HG02840 (cell line): ENCODE measurements around the gene EPDR1.
"Not testable (repeated sequence)": the region's sequence is repeated elsewhere in the genome, so short reads cannot be mapped to it uniquely, and the experiment has no call there.

Experiments used
- ATAC-seq: cut with Tn5 transposase; IDR thresholded peaks from one replicate; pipeline ENCODE4 v1.9.1; 2021; ENCODE audit warnings: mild to moderate bottlenecking, moderate library complexity, moderate number of reproducible peaks; ENCODE audit not compliant: unreplicated experiment, low FRiP score

The EPDR1 gene

DNA sequence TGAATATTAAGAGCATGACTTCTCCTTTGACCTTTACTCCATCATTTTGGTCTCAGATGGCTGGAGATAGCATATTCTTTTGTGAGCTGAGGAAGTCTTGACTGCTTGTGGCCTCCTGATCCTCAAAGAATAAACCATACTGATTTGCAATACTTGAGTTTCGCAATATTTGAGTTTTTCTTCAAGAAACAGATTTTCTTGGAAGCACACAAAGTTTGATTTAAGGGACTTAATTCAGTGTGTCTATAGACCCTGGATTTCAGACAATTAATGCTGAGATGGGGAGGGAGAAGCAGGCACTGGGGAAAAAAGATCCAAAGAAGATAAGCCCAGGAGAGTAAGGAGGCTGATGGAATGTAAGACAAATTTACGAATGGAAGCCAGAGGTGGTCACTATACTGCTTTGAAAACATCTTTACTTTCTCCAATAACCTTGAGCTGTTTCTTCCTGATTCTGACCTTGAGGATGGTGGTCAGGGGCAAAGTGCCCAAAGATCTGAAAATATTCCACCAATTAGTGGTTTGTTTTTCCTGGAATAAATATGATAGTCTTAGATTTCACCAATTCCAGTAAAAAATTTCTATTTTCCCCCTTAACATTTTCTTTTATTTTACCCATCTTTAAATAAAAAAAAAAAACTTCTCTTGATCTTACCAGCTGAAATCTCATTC is 7.5 kb downstream of the EPDR1 start:
- no peak for ATAC-seq

DNA sequence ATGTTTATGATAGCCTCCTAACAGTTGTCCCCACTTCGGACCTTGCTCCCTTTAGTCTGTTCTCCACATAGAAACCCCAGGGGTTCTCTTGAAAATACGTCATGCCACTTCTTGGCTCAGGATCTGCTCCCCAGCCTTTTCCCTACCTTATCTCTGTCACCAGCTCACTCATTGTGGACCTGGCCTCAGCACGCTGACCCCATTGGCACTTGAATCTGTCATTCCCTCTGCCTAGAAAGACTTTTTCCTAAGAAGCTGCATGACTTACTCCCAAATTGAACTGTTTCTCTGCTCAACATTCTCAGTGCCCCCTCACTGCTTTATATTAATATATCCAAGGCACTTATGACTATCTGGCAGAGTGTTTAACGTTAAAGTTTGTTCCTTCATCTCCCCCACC is 8.4 kb downstream of the EPDR1 start:
- no peak for ATAC-seq

DNA sequence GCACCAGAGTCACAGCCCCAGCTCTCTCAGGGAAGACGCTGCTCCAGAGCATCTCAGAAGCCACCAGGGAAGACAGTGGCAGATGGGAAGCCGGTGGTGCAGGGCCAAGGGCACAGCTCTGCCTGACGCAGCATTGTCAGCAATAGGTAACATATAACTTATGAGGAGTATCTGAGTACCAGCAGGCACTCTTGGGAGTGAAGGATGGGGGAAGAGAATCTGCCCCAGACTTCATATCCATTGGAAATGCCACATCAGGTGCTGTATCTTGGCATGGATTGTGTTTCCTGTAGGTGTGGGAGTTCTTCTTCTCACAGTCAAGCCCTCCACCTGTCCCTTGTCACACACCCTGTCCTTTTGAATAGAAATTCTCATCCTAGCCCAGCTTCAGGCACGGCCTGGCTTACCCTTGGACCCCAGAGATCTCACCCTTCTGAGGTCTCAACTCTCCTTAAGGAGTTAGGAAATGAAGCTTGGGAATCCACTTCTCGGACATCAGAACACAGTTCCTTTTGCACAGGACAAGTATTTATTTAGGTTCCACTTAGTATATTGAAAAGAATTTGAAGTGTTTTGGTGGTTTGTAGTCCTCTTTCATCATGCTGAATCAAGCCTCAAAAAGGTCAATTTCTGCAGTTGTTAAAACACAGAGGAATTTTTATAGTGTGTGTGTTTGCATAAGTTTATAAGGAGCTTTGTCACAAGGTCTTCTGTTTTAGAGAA is 9.9 kb downstream of the EPDR1 start:
- no peak for ATAC-seq

DNA sequence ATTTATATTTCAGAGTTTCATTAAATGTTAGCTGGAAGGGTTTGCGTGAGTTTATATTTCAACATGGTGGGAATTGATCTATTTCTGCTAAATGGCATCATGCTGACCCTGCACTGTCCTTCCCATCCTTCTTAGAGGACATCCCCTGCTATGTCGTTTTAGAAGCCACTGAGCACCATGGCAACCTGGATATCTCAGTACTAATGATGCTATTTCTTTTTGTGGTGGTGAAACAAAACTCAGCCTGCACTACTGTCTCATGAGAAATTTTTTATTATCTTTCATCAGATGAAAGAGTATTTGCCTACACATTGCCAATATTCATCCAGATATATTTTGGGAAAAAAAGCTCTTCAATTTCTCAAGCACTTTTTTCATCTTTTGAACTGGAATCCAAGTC is 12.1 kb downstream of the EPDR1 start:
- no peak for ATAC-seq

DNA sequence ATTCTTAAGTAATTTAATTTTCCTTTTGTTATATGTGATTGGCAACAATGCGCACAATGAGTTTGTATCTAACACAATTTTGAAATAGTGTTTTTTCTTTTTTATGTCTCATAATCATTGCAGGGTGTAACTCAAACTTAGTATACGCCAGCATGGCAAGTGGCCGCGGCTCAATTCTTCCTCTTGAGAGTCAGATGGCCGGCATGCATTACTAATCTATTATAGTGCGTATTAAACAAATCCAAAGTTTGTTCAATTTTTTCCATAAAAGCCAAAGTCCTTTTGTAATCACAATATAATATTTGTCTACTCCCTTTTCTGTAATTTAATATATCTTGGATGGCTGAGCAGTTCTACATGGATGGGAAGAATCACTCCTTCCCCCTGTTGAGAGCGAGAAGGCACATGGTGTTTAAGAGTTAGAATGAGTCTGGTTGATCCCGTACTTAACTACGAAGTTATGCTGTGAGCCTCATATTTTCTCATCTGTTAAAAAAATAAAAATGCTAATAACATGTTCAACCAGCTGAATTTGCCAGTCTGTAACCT is 12.7 kb downstream of the EPDR1 start:
- no peak for ATAC-seq

DNA sequence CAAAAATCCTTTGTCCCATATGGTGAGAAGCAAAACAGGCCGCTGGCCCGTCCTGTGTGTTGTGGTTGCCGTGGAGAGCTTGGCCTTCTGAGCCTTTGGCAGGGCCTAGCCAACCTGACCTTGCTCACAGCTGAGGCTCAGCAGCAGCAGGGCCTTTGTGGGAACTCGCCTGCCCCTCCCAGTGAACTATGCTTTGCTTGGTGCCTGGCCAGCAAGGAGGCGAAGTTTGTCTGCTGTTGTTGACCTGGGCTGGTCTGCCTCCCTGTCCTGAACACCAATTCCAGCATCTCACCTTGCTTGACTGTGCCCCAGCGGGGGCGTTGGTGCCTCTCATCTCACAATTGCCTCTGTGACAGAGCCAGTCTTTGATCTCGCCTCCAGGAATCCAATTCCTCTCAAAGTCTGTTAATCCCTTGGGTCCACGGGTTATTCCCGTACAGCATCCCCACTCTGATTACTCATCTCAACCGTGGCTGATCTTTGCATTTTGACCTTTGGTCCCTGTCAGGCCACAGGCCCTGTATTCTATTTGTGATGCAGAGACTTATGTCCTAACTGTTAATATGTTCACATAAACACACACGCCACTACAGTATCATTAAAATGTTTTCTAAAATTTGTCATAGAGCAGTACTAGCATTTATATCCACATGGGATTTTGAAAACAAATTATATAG is 22.6 kb downstream of the EPDR1 start:
- ATAC-seq, result no peak

DNA sequence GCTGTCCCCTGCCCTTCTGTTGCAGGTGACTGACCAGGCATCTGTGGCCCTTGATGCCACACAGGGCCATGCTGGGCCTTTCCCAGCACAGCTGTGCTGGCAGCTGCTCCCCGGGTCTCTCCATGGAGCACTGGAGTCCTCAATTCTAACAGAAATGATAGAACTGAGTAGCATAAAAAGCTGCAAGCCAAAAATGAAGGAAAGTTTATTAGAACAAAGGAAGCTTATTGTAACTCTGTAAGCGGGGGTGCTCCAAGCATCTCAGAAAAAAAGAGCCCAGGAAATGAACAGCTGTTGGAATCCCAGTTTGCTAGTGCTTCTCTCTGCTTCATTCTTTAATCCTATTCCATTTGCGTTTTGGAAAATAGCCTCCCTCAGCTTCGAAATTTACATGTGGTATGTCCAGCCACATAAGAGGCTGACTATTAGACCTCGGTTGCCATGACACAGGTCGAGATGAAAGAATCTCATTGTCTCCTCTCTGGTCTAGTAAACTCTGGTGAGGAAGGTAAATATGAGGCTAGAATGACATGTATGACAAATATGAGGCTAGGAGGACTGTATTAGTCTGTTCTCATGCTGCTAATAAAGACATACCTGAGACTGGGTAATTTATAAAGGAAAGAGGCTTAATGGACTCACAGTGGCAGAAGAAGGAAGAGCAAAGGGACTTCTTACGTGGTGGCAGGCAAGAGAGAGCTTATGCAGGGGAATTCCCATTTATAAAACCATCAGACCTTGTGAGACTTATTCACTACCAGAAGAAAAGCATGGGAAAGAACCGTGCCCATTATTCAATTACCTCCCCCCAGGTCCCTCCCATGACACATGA is 23.7 kb downstream of the EPDR1 start:
- no peak for ATAC-seq

DNA sequence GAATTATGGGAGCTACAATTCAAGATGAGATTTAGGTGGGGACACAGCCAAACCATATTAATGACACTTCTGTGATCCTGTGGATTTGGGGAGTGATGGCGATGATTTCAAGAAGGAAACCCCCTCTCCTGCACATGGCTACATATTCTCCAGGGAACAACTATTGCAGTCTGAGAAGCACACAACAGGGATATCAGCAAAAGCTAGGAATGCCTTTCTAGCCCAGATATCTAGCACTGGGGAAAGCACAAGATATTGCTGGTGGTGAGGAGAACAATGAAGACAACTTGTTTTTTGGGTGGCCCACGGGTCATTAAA is 24.3 kb downstream of the EPDR1 start:
- ATAC-seq, result no peak

DNA sequence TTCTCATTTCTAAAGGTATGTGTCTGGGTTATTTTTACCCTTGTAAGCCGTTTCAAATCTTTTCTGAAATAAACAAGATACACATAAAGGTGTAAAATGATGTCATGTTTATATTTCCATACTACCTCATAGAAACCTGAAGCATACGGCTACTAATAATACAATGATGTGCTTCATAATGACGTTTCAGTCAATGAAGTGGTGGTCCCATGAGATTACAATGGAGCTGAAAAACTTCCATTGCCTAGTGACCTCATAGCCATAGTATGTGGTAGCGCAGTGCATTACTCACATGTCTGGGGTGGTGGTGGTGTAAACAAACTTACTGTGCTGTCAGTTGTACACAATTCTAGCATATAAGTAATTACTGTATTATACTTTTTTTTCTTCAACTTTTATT is 24.9 kb downstream of the EPDR1 start:
- no peak for ATAC-seq

DNA sequence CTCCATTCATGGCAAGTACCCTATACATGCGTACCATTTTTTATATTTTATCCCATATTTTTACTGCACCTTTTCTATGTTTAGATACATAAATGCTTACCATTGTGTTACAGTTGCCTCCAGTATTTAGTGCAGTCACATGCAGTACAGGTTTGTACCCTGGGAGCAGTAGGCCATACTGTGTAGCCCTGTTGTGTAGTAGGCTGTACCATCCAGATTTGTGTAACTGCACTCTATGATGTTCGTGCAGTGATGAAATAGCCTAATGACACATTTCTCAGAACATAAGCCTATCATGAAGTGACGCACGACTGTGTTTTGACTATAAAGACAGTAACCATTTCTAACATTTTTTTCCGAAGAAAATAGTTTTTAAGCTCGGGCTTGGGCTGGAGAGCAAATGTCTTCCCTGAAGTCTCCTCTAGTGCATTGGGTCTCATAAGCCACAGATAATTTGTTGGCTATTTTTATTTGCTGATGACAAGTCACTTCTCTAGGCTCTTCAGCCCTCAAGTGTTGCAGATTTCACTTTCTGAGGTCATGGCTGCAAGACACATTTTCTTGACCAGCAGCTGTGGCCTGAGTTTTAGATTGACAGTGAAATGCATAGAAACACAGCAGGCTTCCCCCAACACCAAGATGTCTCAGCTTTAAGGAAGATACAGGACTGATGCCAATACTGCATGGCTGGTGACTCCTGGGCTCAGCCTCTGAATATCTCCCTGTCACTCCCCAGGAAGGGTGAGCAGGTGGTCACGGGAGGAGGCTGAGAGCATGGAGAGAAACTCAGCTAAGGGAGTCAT is 26.9 kb downstream of the EPDR1 start:
- ATAC-seq, result no peak

DNA sequence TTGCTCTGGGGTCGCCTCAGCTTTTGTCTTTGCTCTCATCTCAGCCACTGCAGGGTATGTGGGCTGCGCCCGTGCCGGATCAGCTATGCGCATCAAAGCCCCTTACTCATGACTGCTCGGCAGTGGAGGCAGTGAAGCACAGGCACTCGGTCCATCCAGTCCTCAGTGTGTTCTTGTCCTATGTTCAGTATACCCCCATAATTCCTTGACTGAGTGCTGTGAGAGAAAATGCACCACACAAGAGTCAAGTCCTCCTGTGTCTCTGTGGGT is 27.4 kb downstream of the EPDR1 start:
- ATAC-seq, result no peak

DNA sequence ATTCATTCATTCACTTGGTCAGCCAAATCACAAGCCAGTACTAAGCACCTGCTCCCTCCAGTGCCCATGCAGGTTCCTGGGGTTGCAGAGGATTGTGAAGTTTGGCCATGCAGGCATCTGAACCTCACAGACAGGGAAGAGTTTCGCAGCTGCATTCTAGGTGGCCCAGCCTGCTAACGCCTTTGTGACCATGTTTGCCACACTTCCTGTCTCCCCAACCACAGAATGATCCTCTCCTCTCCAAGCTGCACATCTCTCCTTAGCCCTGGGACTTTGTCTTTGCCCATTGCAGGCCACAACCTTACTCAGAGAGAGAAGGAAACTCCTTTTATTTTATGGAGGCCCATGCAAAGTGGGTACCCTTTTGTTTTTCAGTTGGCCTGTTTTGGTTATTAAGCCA is 31.8 kb downstream of the EPDR1 start:
- no peak for ATAC-seq

DNA sequence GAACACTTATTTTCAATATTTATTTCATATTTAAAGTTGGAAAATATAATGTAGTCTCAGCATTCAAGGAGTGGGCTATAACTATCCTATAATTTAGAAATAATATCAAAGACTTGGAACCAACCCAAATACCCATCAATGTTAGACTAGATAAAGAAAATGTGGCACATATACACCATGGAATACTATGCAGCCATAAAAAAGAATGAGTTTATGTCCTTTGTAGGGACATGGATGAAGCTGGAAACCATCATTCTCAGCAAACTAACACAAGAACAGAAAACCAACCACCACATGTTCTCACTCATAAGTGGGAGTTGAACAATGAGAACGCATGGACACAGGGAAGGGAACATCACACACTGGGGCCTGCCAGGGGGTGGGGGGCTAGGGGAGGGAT is 33.8 kb downstream of the EPDR1 start:
- ATAC-seq, result not testable (repeated sequence)

DNA sequence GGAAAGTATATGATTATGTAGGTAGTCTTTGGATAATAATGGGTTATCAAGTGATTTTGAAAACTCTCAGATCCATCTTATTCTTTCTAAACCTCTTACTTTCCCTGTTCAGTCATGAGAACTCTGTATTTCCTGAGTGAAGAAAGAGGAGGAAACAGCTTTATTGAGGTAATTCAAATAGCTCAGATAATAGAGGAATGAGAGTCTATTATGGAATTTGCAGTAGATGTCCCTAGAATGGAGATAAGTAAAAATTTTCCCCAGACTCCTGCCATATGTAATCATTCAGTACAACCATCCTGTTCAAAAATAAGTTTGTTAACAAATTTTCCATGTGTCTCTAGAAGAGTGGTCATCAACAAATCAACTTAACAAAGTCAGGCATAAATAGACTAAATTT is 36.4 kb downstream of the EPDR1 start:
- ATAC-seq, result no peak

DNA sequence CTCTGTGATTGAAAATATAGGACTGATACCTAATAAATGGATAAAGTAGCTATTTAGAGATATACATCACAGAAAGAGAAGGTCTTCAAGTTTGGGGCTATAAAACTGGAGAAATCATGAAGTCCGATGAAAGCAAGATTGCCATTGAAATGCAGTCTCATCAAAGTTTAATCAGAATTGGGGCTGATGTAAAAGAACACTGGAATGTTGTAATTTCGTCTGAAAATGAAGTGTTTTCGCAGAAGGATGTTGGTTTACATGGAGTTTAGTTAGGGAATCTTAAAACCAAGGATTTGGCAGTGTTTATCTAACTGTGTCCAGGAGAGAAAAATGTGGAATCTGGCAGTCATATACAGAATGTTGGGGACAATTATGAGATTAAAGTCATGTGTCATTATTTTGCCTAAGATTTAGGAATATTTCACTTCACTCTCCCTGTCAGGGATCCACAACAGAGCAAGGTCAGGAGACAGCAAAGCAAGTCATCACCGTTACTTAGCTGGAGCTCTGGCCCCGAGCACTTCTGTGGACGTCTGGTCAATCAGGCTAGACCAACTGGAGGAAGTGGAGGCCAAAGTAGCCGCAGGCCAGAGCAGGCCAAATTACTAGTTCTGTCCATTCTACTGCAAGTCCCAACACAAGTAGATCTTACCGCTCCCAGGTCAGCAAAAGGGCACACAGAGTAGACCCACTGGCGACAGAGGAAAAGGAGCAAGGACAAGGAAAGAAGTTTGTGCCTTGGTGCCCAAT is 37.0 kb downstream of the EPDR1 start:
- no peak for ATAC-seq

DNA sequence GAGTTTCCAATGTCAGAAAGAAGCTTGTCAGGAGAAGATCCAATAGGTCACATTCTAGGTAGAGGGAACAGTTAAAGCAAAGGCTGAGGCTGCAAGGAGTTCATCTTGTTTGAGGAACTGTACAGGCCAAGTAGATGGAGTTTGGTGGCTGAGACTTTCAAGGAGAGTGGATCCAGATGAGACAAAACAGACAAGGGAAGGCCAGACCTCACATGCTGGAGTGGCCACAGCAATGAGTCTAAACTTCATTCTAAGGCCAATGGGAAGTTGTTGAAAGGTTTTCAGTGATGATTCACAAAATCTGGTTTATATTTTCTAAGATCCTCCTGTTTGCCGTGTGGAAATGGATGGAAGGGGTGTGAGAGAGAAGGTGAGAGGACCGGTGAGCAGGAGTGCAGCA is 40.0 kb downstream of the EPDR1 start:
- no peak for ATAC-seq

DNA sequence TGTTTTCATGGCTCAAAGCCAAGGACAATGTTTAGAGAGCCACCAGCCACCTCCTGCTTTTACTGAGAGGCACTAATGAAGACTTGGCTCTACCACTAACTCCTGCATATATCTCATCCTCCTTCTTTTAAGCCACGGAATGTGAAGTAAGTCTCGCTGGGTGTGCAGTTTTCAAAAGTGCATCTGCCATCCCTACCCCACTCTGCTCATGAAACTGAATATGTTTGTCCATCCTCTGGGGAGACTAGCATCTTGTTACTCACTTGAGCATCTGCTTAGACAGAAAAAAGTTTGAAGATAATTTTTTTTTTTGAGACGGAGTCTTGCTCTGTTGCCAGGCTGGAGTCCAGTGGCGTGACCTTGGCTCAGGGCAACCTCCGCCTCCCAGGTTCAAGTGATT is 40.8 kb downstream of the EPDR1 start:
- no peak for ATAC-seq

DNA sequence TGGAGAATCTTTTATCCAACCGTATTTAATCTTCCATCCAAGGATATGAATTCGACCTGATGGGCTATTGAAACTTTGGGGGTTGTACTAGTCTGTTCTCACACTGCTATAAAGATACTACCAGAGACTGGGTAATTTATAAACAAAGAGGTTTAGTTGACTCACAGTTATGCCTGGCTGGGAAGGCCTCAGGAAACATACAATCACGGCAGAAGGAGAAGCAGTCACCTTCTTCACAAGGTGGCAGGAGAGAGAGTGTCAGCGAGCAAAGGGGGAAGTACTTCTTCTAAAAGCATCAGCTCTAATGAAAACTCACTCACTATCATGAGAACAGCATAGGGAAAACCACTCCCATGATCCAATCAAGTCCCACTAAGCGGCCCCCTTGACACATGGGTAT is 43.8 kb downstream of the EPDR1 start:
- no peak for ATAC-seq

DNA sequence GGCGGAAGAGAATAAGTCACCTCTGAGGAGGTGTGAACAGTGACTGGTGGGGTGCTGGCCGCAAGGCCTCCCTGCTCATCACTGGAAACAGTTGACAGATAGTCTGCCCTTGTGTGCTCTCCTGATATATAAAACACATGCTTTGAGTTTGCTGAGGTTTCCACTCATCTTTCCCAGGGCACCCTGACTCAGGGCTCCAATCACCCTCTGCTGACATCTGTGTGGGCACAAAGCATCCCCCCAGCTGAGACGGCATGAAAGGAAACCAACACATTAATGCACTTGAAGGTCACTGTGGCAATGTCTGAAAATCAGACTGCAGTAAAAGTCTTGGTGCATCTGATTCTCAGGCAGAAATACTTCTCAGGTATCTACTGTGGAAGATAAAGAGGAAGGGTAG is 49.8 kb downstream of the EPDR1 start:
- no peak for ATAC-seq

DNA sequence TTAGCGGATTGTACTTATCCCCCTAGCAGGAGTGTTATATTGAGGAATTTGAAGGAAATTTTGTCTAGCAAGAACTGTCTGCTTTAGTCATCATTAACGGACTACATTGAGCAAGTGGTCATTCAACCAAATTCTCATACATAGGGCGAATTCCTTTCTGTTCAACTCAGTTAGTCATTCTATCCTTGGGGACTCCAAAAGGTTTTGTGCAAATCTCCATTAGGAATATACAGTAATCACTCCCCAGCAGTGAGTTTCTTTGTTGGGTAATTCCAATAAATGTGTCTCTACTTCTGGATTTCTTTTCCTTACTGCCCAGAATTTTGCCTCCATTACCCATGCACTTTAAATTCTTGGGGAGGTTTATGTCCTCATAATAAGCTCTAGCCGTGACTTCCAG is 51.1 kb downstream of the EPDR1 start:
- no peak for ATAC-seq
